IMR-90 (cell line): Measurements from ENCODE around the gene ACRBP. TPM values are rescaled to one million over a fixed set of nuclear protein-coding genes. Genes with fewer than 3 reads are reported as not detected.

Experiments
- ATAC-seq: fragments of 200-7000 bp; cut with Tn5 transposase; 2 replicates; pipeline ENCODE4 v1.9.1; 2020; ENCODE audit warnings: low read depth, mild to moderate bottlenecking, moderate library complexity
- BruUV-seq: library from RNA; stranded (reverse); fragments of 400-500 nt; replicated peaks from 2 replicates; lab custom pipeline; 2021; lab: Mats Ljungman, UMichigan
- CTCF ChIA-PET: fragments of 300-600 bp; formaldehyde crosslinking; extraction: SDS; loops from one replicate; lab custom pipeline; 2021; ENCODE audit warnings: antibody characterized with exemption; lab: Yijun Ruan, JAX
- POLR2A ChIA-PET: fragments of 300-600 bp; sonication (Branson Sonifier 250); formaldehyde crosslinking; loops from one replicate; lab custom pipeline; 2022; ENCODE audit warnings: antibody characterized with exemption; ENCODE audit not compliant: unreplicated experiment; lab: Charles Lee
- DNase-seq: peaks from one replicate; pipeline ENCODE4 v3.0.0; 2013
- H2AFZ ChIP-seq: replicated peaks from 2 replicates; pipeline ENCODE3; 2013; ENCODE audit warnings: low read length, mild to moderate bottlenecking; ENCODE audit not compliant: poor library complexity
- H2AK5ac ChIP-seq: 2 replicates; pipeline ENCODE4 v1.6.1; 2013; ENCODE audit warnings: low read depth, low read length, inconsistent platforms
- H2AK9ac ChIP-seq: replicated peaks from 2 replicates; pipeline ENCODE3; 2013; ENCODE audit warnings: mild to moderate bottlenecking, low read depth, low read length, moderate library complexity; ENCODE audit not compliant: poor library complexity
- H2BK120ac ChIP-seq: 2 replicates; pipeline ENCODE4 v1.6.1; 2013; ENCODE audit warnings: low read depth, low read length, inconsistent platforms
- H2BK15ac ChIP-seq: 3 replicates; pipeline ENCODE4 v1.6.1; 2013; ENCODE audit warnings: low read depth, low read length, inconsistent platforms
- H2BK20ac ChIP-seq: 2 replicates; pipeline ENCODE4 v1.6.1; 2013; ENCODE audit warnings: low read depth, mild to moderate bottlenecking, inconsistent platforms, low read length, moderate library complexity
- H2BK5ac ChIP-seq: 2 replicates; pipeline ENCODE4 v1.6.1; 2013; ENCODE audit warnings: mild to moderate bottlenecking, low read depth, low read length, inconsistent platforms; ENCODE audit not compliant: poor library complexity, severe bottlenecking
- H3K14ac ChIP-seq: replicated peaks from 2 replicates; pipeline ENCODE4 v1.6.1; 2013; ENCODE audit warnings: low read depth, low read length, inconsistent platforms
- H3K18ac ChIP-seq: 2 replicates; pipeline ENCODE4 v1.6.1; 2013; ENCODE audit warnings: low read depth, low read length, control low read depth
- H3K23ac ChIP-seq: 2 replicates; pipeline ENCODE4 v1.6.1; 2013; ENCODE audit warnings: low read depth, low read length, inconsistent platforms
- H3K27ac ChIP-seq: 2 replicates; pipeline ENCODE4 v1.5.1; 2013; ENCODE audit warnings: mild to moderate bottlenecking, control low read depth, low read length; ENCODE audit not compliant: insufficient read depth
- H3K27me3 ChIP-seq: 2 replicates; pipeline ENCODE4 v1.6.1; 2013; ENCODE audit warnings: low read length; ENCODE audit not compliant: control insufficient read depth, insufficient read depth
- H3K36me3 ChIP-seq: 2 replicates; pipeline ENCODE4 v1.6.1; 2013; ENCODE audit warnings: low read length, mixed read lengths; ENCODE audit not compliant: control insufficient read depth, insufficient read depth
- H3K4ac ChIP-seq: 2 replicates; pipeline ENCODE4 v1.6.1; 2013; ENCODE audit warnings: low read depth, low read length, inconsistent platforms
- H3K4me1 ChIP-seq: 2 replicates; pipeline ENCODE4 v1.6.1; 2013; ENCODE audit warnings: low read length, mixed read lengths; ENCODE audit not compliant: control insufficient read depth, insufficient read depth
- H3K4me2 ChIP-seq: 2 replicates; pipeline ENCODE4 v1.6.1; 2013; ENCODE audit warnings: low read depth, mild to moderate bottlenecking, control low read depth, low read length, moderate library complexity
- H3K4me3 ChIP-seq: 2 replicates; pipeline ENCODE4 v1.5.1; 2013; ENCODE audit warnings: low read depth, mild to moderate bottlenecking, control low read depth, low read length, moderate library complexity; ENCODE audit not compliant: insufficient read depth
- H3K56ac ChIP-seq: 2 replicates; pipeline ENCODE4 v1.6.1; 2013; ENCODE audit warnings: low read length, inconsistent platforms; ENCODE audit not compliant: insufficient read depth; ENCODE audit errors: extremely low read depth
- H3K79me1 ChIP-seq, 2 experiments: 2 replicates each; pipeline ENCODE4 v1.6.1; 2013; ENCODE audit warnings: low read length in 2 of 2, inconsistent platforms in 1 of 2, low read depth in 1 of 2
- H3K9ac ChIP-seq: 2 replicates; pipeline ENCODE4 v1.6.1; 2013; ENCODE audit warnings: low read depth, low read length, control low read depth
- H3K9me1 ChIP-seq: 2 replicates; pipeline ENCODE4 v1.6.1; 2013; ENCODE audit warnings: low read length, inconsistent platforms; ENCODE audit not compliant: insufficient read depth
- H3K9me3 ChIP-seq: 2 replicates; pipeline ENCODE4 v1.6.1; 2013; ENCODE audit warnings: low read length; ENCODE audit not compliant: control insufficient read depth, insufficient read depth
- H4K20me1 ChIP-seq: 2 replicates; pipeline ENCODE4 v1.6.1; 2013; ENCODE audit warnings: low read length, inconsistent platforms; ENCODE audit not compliant: insufficient read depth
- H4K5ac ChIP-seq: 2 replicates; pipeline ENCODE4 v1.6.1; 2013; ENCODE audit warnings: mild to moderate bottlenecking, low read depth, low read length, control low read depth
- H4K8ac ChIP-seq, 2 experiments: 2 replicates each; pipeline ENCODE4 v1.6.1; 2013; ENCODE audit warnings: low read depth in 2 of 2, low read length in 2 of 2, control low read depth in 1 of 2, inconsistent platforms in 1 of 2
- H4K91ac ChIP-seq: 2 replicates; pipeline ENCODE4 v1.6.1; 2013; ENCODE audit warnings: low read depth, low read length, inconsistent platforms; ENCODE audit not compliant: insufficient read depth
- BHLHE40 ChIP-seq: fragments of 150-350 bp; IDR thresholded peaks from 2 replicates; pipeline ENCODE4 v1.6.1; 2016; ENCODE audit warnings: mild to moderate bottlenecking, low read depth, low read length
- CEBPB ChIP-seq: IDR thresholded peaks from 2 replicates; pipeline ENCODE4 v1.6.1; 2012; ENCODE audit warnings: low read depth, low read length, improper control_type of control experiment
- CHD1 ChIP-seq: IDR thresholded peaks from 2 replicates; pipeline ENCODE4 v1.6.1; 2012; ENCODE audit warnings: low read depth, low read length, improper control_type of control experiment
- CTCF ChIP-seq: conservative IDR thresholded peaks from 2 replicates; pipeline ENCODE4 v1.5.1; 2012; ENCODE audit warnings: mild to moderate bottlenecking, low read depth, low read length, improper control_type of control experiment
- ELK1 ChIP-seq: fragments of 150-350 bp; IDR thresholded peaks from 2 replicates; pipeline ENCODE4 v1.6.1; 2016; ENCODE audit warnings: low read depth, mild to moderate bottlenecking, low read length, moderate library complexity, borderline replicate concordance
- FOS ChIP-seq: fragments of 150-350 bp; IDR thresholded peaks from 2 replicates; pipeline ENCODE4 v1.6.1; 2016; ENCODE audit warnings: low read depth, low read length
- MAFK ChIP-seq: IDR thresholded peaks from 2 replicates; pipeline ENCODE4 v1.6.1; 2012; ENCODE audit warnings: low read depth, low read length, improper control_type of control experiment
- MAZ ChIP-seq: IDR thresholded peaks from 2 replicates; pipeline ENCODE4 v1.6.1; 2012; ENCODE audit warnings: low read depth, mild to moderate bottlenecking, low read length, improper control_type of control experiment, moderate library complexity, borderline replicate concordance
- MXI1 ChIP-seq: IDR thresholded peaks from 2 replicates; pipeline ENCODE4 v1.6.1; 2012; ENCODE audit warnings: low read depth, mild to moderate bottlenecking, low read length, moderate library complexity, borderline replicate concordance
- NFE2L2 ChIP-seq: fragments of 150-350 bp; IDR thresholded peaks from 2 replicates; pipeline ENCODE4 v1.6.1; 2016; ENCODE audit warnings: low read depth, mild to moderate bottlenecking, low read length
- POLR2A ChIP-seq: IDR thresholded peaks from 2 replicates; pipeline ENCODE4 v1.6.1; 2012; ENCODE audit warnings: mild to moderate bottlenecking, low read depth, low read length
- RAD21 ChIP-seq: IDR thresholded peaks from 2 replicates; pipeline ENCODE4 v1.6.1; 2012; ENCODE audit warnings: low read length, improper control_type of control experiment
- RCOR1 ChIP-seq: IDR thresholded peaks from 2 replicates; pipeline ENCODE4 v1.6.1; 2012; ENCODE audit warnings: mild to moderate bottlenecking, low read length, improper control_type of control experiment; ENCODE audit not compliant: insufficient replicate concordance
- RFX5 ChIP-seq: IDR thresholded peaks from 2 replicates; pipeline ENCODE4 v1.8.0; 2012; ENCODE audit warnings: low read depth, mild to moderate bottlenecking, low read length, moderate library complexity
- SMC3 ChIP-seq: fragments of 150-350 bp; IDR thresholded peaks from 2 replicates; pipeline ENCODE4 v1.6.1; 2016; ENCODE audit warnings: low read depth, mild to moderate bottlenecking, antibody characterized with exemption, low read length, moderate library complexity
- USF2 ChIP-seq: fragments of 150-350 bp; IDR thresholded peaks from 2 replicates; pipeline ENCODE4 v1.6.1; 2017; ENCODE audit warnings: mild to moderate bottlenecking, antibody characterized with exemption, low read length, low read depth
- WGBS, 2 experiments: methylation state at CpG; one replicate each; pipeline versions ENCODE4 v1.1.5 to v1.1.7; 2013; ENCODE audit warnings: missing lambda C conversion rate in 2 of 2; ENCODE audit not compliant: insufficient read length in 1 of 2; ENCODE audit errors: extremely low coverage in 2 of 2; 5-methylcytosine and 5-hydroxymethylcytosine counted together
- dilution Hi-C: fragments of 300-500 bp; cut with HindIII; formaldehyde crosslinking; loops from one replicate; pipeline ENCODE4 v1.14.3; 2018; ENCODE audit warnings: low sequenced_read_pairs; ENCODE audit not compliant: unreplicated experiment
- in situ Hi-C: fragments of 300-500 bp; cut with MboI; formaldehyde crosslinking; loops from 3 replicates; pipeline ENCODE4 v1.14.3; 2019; ENCODE audit warnings: low sequenced_read_pairs, inconsistent platforms, mixed read lengths
- intact Hi-C: fragments of 100-400 bp; cut with micrococcal nuclease; formaldehyde crosslinking; loops from 2 replicates; pipeline ENCODE4 v1.10.0; 2022
- polyA plus RNA-seq, 3 experiments: library from polyadenylated mRNA; depleted of rRNA; stranded (reverse); fragments of >200 nt; gene quantifications; 2 replicates each; pipeline ENCODE4 v1.2.3, GENCODE V29; 2012; ENCODE audit warnings: low replicate concordance in 1 of 3
- total RNA-seq: library from RNA; depleted of rRNA; stranded (reverse); fragments of >200 nt; gene quantifications from 2 replicates; pipeline ENCODE4 v1.2.3, GENCODE V29; 2012

The ACRBP gene
- total and polyA plus RNA-seq, 2 of the 4 experiments (the other 2 are of a cell fraction), result 0.38 TPM; not detected in 1

- no CpG with 5 or more reads among the region's 8 CpGs for WGBS, 2 experiments
- no peaks in the 10 kb centered on the region for H3K9me1 ChIP-seq
- H2BK120ac ChIP-seq, result no peak overlapping the region
- no peak overlapping the region for H2AK5ac ChIP-seq
- no peaks in the 10 kb centered on the region for H3K4me1 ChIP-seq
- H2AFZ ChIP-seq, result no peak overlapping the region
- in situ Hi-C loops, result no loop called here
- no peak overlapping the region for H2BK15ac ChIP-seq
- H3K4me2 ChIP-seq, result no peak overlapping the region
- CTCF ChIA-PET, result no interaction called here
- H4K8ac ChIP-seq, result no peak overlapping the region
- ATAC-seq (no peak), DNase-seq (no peak)
- H4K5ac ChIP-seq, result no peak overlapping the region
- H2BK5ac ChIP-seq, result no peak overlapping the region
- TF ChIP-seq USF2 (no peak), RFX5 (no peak), SMC3 (no peak), RCOR1 (no peak), BHLHE40 (no peak), MXI1 (no peak), FOS (no peak), ELK1 (no peak), MAZ (no peak), CEBPB (no peak), CTCF (no peak), RAD21 (no peak), POLR2A (no peak), MAFK (no peak), CHD1 (no peak), NFE2L2 (no peak)
- no peak overlapping the region for H3K9ac ChIP-seq
- H4K20me1 ChIP-seq, result no peaks in the 10 kb centered on the region
- no peaks in the 10 kb centered on the region; a peak in 1 of 4 replicates for H3K79me1 ChIP-seq
- H3K36me3 ChIP-seq, result peaks cover 50% of the 10 kb centered on the region
- no TSS peak for BruUV-seq
- peak overlapping the region; percentile 50 for H2AK9ac ChIP-seq
- no peak overlapping the region for H4K91ac ChIP-seq
- H3K14ac ChIP-seq, result no peak overlapping the region
- H3K18ac ChIP-seq, result no peak overlapping the region
- no peak overlapping the region for H3K4ac ChIP-seq
- no peak overlapping the region for H2BK20ac ChIP-seq
- dilution Hi-C loops, result no loop called here
- intact Hi-C loops, result no loop called here
- no peak overlapping the region for H3K56ac ChIP-seq
- POLR2A ChIA-PET, result no interaction called here
- no peak overlapping the region for H3K23ac ChIP-seq
- H3K27me3 ChIP-seq, result no peaks in the 10 kb centered on the region
- no peak overlapping the region for H3K27ac ChIP-seq
- H3K9me3 ChIP-seq, result no peaks in the 10 kb centered on the region
- no peak overlapping the region for H3K4me3 ChIP-seq
Measured at GRCh38 chr12:6650832-6651231, 3.6 kb upstream of the ACRBP start.
